Sigmoid colon (tissue), 4 donors: Measurements from ENCODE around the gene PWWP3B.

ENCODE experiments used
- CTCF ChIP-seq, 4 experiments: fragments of 450-650 bp in 3 of 4; fragments of 200-600 bp in 1 of 4; IDR thresholded peaks; one replicate each; pipeline ENCODE4 v1.5.1; 2016 to 2019; ENCODE audit warnings: antibody characterized with exemption in 4 of 4, mild to moderate bottlenecking in 3 of 4, moderate library complexity in 2 of 4
- EP300 ChIP-seq, 4 donors: sonication (generic); formaldehyde crosslinking; IDR thresholded peaks; one replicate each; pipeline ENCODE4 v1.6.1; 2017; ENCODE audit warnings: antibody characterized with exemption in 4 of 4
- POLR2AphosphoS5 ChIP-seq, 4 donors: sonication (generic); formaldehyde crosslinking; IDR thresholded peaks; one replicate each; pipeline ENCODE4 v1.6.1; 2017; ENCODE audit warnings: antibody characterized with exemption in 4 of 4

- TF ChIP-seq CTCF (IDR thresholded peaks at IDR 0.05) (no peak), EP300 (IDR thresholded peaks at IDR 0.05) (no peak), POLR2AphosphoS5 (IDR thresholded peaks at IDR 0.05) (no peak)
Observed at GRCh38 chrX:106170318-106170717, 2.2 kb downstream of the PWWP3B start.
